Skeletal muscle cell (primary cell): ENCODE results near the gene RPL13A.
A peak's percentile ranks its signal among the peaks of the same experiment; 100 is the strongest.

Source experiments
- DNase-seq: peaks from one replicate; pipeline ENCODE4 v3.0.0-alpha.2; 2010; ENCODE audit warnings: low read depth
- H3K4me3 ChIP-seq: 2 replicates; pipeline ENCODE4 v1.5.1; 2011; ENCODE audit warnings: low read depth, mild to moderate bottlenecking, control low read depth, low read length, moderate library complexity

The RPL13A gene

DNA sequence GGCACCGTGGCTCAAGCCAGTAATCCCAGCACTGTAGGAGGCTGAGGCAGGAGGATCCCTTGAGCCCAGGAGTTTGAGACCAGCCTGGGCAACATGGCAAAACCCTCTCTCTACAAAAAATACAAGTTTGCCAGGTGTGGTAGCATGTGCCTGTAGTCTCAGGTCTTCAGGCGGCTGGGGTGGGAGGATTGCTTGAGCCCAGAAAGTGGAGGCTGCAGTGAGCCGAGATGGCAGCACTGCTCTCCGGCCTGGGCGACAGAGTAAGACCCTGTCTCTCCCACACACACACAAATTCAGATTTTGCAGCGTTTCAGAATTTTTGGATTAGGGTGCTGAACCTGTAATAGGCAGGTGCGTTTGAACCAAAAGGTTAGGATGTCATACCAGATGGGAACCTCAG, 11.1 kb downstream of the RPL13A start:
- H3K4me3 ChIP-seq, result no peak overlapping the region
- DNase-seq, result no peak

GRCh38 chr19:49499030-49499670, 11.7 kb downstream of the RPL13A start:
- no peak overlapping the region for H3K4me3 ChIP-seq
- DNase-seq, result no peak

GRCh38 chr19:49502866-49503581, 15.6 kb downstream of the RPL13A start:
- peak; percentile 88 for DNase-seq
- no peak overlapping the region for H3K4me3 ChIP-seq

GRCh38 chr19:49503582-49503962, 16.2 kb downstream of the RPL13A start:
- DNase-seq, result no peak
- H3K4me3 ChIP-seq, result no peak overlapping the region

- H3K4me3 ChIP-seq, result no peak overlapping the region
- DNase-seq, result no peak
Measured at GRCh38 chr19:49506575-49507105, 19.2 kb downstream of the RPL13A start.

- H3K4me3 ChIP-seq, result no peak overlapping the region
- DNase-seq, result no peak
Measured at GRCh38 chr19:49507803-49508494, 20.5 kb downstream of the RPL13A start.

DNA sequence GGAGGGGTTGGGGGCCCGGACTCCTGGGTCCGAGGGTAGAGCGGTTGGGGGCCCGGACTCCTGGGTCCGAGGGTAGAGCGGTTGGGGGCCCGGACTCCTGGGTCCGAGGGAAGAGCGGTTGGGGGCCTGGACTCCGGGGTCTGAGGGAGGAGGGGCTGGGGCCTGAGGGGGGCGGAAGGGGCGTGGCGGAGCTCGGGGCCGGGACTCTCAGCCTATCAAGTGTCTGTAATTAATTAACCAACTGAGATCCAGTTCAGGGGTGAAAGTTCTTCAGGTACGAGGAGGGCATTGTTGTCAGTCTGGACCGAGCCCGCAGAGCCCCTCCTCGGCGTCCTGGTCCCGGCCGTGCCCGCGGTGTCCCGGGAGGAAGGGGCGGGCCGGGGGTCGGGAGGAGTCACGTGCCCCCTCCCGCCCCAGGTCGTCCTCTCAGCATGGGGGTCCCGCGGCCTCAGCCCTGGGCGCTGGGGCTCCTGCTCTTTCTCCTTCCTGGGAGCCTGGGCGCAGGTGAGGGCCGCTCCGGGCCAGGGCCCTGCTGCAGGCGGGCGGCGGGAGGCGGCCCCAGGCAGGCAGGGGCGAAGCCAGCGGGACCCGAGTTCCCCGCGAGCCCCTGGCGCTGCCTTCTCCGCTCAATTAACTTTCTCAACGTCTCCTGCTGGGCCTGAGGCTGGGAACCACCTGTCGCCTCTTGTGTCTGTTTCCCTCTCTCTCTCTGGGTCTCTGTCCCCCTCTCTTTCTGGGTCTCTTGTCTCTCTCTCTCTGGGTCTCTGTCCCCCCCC, 25.8 kb downstream of the RPL13A start:
- no peak for DNase-seq
- H3K4me3 ChIP-seq, result peak overlapping the region; percentile 60

DNA sequence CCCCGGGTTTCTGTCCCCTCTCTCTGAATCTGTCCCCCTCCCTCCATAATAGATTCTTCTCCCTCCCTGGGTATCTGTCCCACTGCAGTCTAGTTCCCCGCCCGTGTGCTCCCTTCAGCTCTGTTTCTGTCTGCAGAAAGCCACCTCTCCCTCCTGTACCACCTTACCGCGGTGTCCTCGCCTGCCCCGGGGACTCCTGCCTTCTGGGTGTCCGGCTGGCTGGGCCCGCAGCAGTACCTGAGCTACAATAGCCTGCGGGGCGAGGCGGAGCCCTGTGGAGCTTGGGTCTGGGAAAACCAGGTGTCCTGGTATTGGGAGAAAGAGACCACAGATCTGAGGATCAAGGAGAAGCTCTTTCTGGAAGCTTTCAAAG, 26.3 kb downstream of the RPL13A start:
- H3K4me3 ChIP-seq, result peak overlapping the region; percentile 60
- DNase-seq, result no peak

GRCh38 chr19:49514151-49514550, 26.7 kb downstream of the RPL13A start:
- DNase-seq, result no peak
- H3K4me3 ChIP-seq, result no peak overlapping the region

- DNase-seq, result no peak
- H3K4me3 ChIP-seq, result no peak overlapping the region
Measured at GRCh38 chr19:49515767-49516166, 28.4 kb downstream of the RPL13A start.

DNA sequence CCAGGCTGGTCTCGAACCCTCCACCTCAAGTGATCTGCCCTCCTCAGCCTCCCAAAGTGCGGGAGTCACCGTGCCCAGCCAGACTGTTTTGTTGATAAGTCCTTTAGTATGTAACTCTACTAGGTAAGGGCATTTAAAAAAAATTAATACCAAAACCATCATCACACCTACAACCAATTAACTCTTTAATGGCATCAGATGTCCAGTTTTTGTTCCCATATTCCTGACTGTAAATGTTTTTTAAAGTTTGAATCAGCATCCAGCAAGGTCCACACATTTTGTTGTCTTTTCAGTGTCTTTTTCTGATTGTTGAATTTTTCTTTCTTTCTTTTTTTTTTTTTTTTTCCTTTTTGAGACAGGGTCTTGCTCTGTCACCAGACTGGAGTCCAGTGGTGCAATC, 30.6 kb downstream of the RPL13A start:
- H3K4me3 ChIP-seq, result no peak overlapping the region
- DNase-seq, result no peak

- no peak for DNase-seq
- H3K4me3 ChIP-seq, result no peak overlapping the region
Measured at GRCh38 chr19:49520705-49521319, 33.4 kb downstream of the RPL13A start.

DNA sequence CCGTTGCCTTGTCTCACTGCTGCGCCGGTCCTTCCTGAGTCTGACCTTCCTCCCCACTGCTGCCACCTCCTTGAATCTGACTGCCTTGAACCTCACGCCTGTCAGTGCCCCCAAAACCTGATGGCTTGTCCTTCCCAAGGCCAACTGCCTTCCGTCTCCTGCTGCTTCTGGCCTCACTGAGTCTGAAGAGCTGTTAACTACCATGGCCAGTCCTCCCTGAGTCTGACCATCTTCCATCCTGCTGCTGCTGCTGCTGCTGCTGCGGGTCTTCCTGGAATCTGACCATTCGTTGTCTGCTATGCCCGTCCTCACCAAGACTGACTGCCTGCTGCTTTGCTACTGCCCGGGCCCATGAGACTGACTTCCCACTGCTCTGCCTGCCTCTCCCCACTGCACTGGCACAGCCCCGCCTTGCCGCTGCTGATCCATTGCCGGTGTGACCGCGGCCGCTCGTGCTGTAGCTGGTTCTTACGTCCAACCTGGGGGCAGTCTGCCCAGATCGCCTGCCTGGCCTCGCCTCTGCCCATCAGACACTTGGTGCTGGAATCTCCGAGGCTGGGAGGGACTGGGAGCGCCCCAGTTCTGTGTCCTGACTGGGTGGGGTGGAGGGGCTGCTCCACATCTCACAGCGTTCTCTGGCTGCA, 37.5 kb downstream of the RPL13A start:
- no peak overlapping the region for H3K4me3 ChIP-seq
- DNase-seq, result no peak

DNA sequence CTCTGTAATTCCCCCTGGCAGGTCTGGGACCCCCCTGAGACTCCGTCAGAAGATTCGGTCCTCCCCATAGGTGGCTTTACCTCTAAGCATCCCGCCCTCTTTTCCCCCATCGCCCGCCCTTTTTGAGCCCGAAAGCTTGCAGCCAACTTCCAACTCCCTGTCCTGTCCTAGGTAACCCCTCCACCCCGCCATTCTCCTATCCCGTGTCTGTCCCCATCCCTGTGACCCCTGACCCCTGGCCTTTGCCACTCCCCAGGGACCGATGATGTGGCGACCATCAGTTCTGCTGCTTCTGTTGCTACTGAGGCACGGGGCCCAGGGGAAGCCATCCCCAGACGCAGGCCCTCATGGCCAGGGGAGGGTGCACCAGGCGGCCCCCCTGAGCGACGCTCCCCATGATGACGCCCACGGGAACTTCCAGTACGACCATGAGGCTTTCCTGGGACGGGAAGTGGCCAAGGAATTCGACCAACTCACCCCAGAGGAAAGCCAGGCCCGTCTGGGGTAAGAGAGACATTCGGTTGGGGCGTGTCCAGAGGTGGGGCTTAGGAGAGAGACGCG, 40.9 kb downstream of the RPL13A start:
- no peak for DNase-seq
- H3K4me3 ChIP-seq, result peak overlapping the region; percentile 79

GRCh38 chr19:49530708-49531107, 43.3 kb downstream of the RPL13A start:
- DNase-seq, result no peak
- H3K4me3 ChIP-seq, result no peak overlapping the region

- DNase-seq, result peak; percentile 19
- peak overlapping the region; percentile 49 for H3K4me3 ChIP-seq
Measured at GRCh38 chr19:49533551-49534488, 46.4 kb downstream of the RPL13A start.

- H3K4me3 ChIP-seq, result no peak overlapping the region
- no peak for DNase-seq
Measured at GRCh38 chr19:49534632-49535385, 47.4 kb downstream of the RPL13A start.
